ENCODE data around the gene LRRC2. TPM values are rescaled to one million over a fixed set of nuclear protein-coding genes. Genes with fewer than 3 reads are reported as not detected.

The LRRC2 gene
- total RNA-seq, 1 experiment from 2014 or later = 2.6 TPM

DNA sequence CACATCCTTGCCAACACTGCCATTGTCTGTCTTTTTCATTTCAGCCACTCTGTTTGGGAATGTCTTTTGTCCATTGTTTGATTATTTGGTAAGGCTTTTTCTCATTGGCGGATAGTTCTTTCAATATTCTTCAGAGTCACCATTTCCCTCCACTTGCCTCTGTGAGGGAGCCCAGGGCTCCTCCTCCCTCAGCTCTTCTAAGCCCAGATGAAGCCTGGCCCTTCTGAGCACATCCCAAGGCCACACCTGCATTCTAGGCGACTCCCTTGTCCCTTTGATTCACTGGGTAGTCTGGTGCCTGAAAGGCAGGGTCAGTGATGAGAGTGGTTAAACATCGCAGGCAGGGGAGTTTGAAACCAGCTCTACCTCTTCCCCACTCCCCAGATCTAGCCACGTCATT is 89.0 kb downstream of the LRRC2 start:
- Histone ChIP-seq H3K9ac (ENCODE audit: extremely low read depth, insufficient read length, low read length) (no peak overlapping the region), H3K9me3 (ENCODE audit: control insufficient read depth, low read depth, low read length) (no peaks in the 10 kb centered on the region), H3K27ac (ENCODE audit: insufficient read length, low read depth, low read length) (no peak overlapping the region), H2BK120ac (ENCODE audit: low read depth, low read length, poor library complexity, severe bottlenecking) (no peak overlapping the region), H2BK20ac (ENCODE audit: low read depth, low read length, poor library complexity, severe bottlenecking) (no peak overlapping the region), H4K8ac (replicated peaks; ENCODE audit: insufficient read length, low read depth, low read length) (no peak overlapping the region), H4K20me1 (ENCODE audit: control insufficient read depth, insufficient read depth, insufficient read length) (no peaks in the 10 kb centered on the region), H2AK5ac (ENCODE audit: insufficient read length, low read length) (no peak overlapping the region), H3K18ac (ENCODE audit: insufficient read length, low read depth, low read length) (no peak overlapping the region), H3K23me2 (ENCODE audit: insufficient read length, low read depth, low read length, poor library complexity, severe bottlenecking) (no peaks in the 10 kb centered on the region), H3K4me2 (ENCODE audit: insufficient read depth, insufficient read length, low read length) (no peak overlapping the region), H3K14ac (ENCODE audit: insufficient read depth, low read length) (no peak overlapping the region), H3K4ac (ENCODE audit: low read depth, low read length) (no peak overlapping the region), H2BK12ac (ENCODE audit: insufficient read length, low read depth, low read length) (no peak overlapping the region), H3K4me1 (ENCODE audit: insufficient read depth, low read length) (no peaks in the 10 kb centered on the region), H2BK5ac (ENCODE audit: insufficient read length, low read length) (no peak overlapping the region), H3T11ph (ENCODE audit: low read length) (no peak overlapping the region), H4K91ac (ENCODE audit: insufficient read length, low read depth, low read length) (no peak overlapping the region), H3K79me1 (ENCODE audit: insufficient read depth, low read depth, low read length, poor library complexity, severe bottlenecking) (no peaks in the 10 kb centered on the region), H3K23ac (ENCODE audit: insufficient read length, low read depth, low read length) (no peak overlapping the region), H2AFZ (ENCODE audit: low read length) (no peak overlapping the region), H2BK15ac (ENCODE audit: low read depth, low read length) (no peak overlapping the region), H4K5ac (ENCODE audit: insufficient read length, low read depth, low read length) (no peak overlapping the region), H3K79me2 (ENCODE audit: insufficient read depth, low read length) (no peaks in the 10 kb centered on the region), H3K27me3 (ENCODE audit: insufficient read depth, low read length) (no peaks in the 10 kb centered on the region; the same call in 1 of the 2 replicates), H3K56ac (ENCODE audit: insufficient read length, low read depth, low read length) (no peak overlapping the region)
- Mint-ChIP-seq H3K4me1 (no peaks in the 10 kb centered on the region), H3K4me3 (no peak overlapping the region), H3K36me3 (ENCODE audit: insufficient read depth in 1 of 3, low read depth in 3 of 3) (peaks cover 4 to 14% (median 6%) of the 10 kb centered on the region in 3 experiments; a peak in 6 of 7 replicates), H3K9me3 (peaks cover 10 to 12% of the 10 kb centered on the region in 2 experiments), H3K27ac (no peak overlapping the region), H3K27me3 (ENCODE audit: low read depth) (peaks cover 17% of the 10 kb centered on the region)
- TF ChIP-seq, protein P1, sequence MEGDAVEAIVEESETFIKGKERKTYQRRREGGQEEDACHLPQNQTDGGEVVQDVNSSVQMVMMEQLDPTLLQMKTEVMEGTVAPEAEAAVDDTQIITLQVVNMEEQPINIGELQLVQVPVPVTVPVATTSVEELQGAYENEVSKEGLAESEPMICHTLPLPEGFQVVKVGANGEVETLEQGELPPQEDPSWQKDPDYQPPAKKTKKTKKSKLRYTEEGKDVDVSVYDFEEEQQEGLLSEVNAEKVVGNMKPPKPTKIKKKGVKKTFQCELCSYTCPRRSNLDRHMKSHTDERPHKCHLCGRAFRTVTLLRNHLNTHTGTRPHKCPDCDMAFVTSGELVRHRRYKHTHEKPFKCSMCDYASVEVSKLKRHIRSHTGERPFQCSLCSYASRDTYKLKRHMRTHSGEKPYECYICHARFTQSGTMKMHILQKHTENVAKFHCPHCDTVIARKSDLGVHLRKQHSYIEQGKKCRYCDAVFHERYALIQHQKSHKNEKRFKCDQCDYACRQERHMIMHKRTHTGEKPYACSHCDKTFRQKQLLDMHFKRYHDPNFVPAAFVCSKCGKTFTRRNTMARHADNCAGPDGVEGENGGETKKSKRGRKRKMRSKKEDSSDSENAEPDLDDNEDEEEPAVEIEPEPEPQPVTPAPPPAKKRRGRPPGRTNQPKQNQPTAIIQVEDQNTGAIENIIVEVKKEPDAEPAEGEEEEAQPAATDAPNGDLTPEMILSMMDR (conservative IDR thresholded peaks at IDR 0.05) = no peak
- peak; percentile 37 for DNase-seq
- no CpG with 5 or more reads among the region's 4 CpGs for WGBS (ENCODE audit: extremely low coverage, insufficient read length, low lambda C conversion rate)
